ENCODE data around the gene EMILIN3.

Gene EMILIN3

GRCh38 chr20:41361757-41362747 lies 4.6 kb downstream of the EMILIN3 start:
- DNase-seq, result no peak

- no peak for DNase-seq
These were observed 5.5 kb downstream of the EMILIN3 start for GRCh38 chr20:41360831-41361756.

GRCh38 chr20:41359541-41360011 lies 7.0 kb downstream of the EMILIN3 start:
- no peak for DNase-seq

- no peak for DNase-seq
These were observed 7.9 kb downstream of the EMILIN3 start for GRCh38 chr20:41358717-41359116.

GRCh38 chr20:41358230-41358629 lies 8.4 kb downstream of the EMILIN3 start:
- no peak for DNase-seq

GRCh38 chr20:41357424-41358163 lies 9.0 kb downstream of the EMILIN3 start:
- no peak for DNase-seq

- no peak for DNase-seq
These were observed 9.7 kb downstream of the EMILIN3 start for GRCh38 chr20:41356951-41357350.

- DNase-seq, result no peak
These were observed 10.9 kb downstream of the EMILIN3 start for GRCh38 chr20:41355598-41356203.

- no peak for DNase-seq
These were observed 11.4 kb downstream of the EMILIN3 start for GRCh38 chr20:41355192-41355591.

GRCh38 chr20:41353530-41353929 lies 13.1 kb downstream of the EMILIN3 start:
- no peak for DNase-seq

GRCh38 chr20:41352666-41353065 lies 14.0 kb downstream of the EMILIN3 start:
- DNase-seq, result no peak

GRCh38 chr20:41352106-41352505 lies 14.5 kb downstream of the EMILIN3 start:
- DNase-seq, result no peak

- no peak for DNase-seq
These were observed 16.1 kb downstream of the EMILIN3 start for GRCh38 chr20:41350408-41350962.

GRCh38 chr20:41349943-41350342 lies 16.7 kb downstream of the EMILIN3 start:
- no peak for DNase-seq

GRCh38 chr20:41349266-41349665 lies 17.4 kb downstream of the EMILIN3 start:
- no peak for DNase-seq

GRCh38 chr20:41348430-41349172 lies 18.0 kb downstream of the EMILIN3 start:
- no peak for DNase-seq

- DNase-seq, result no peak
These were observed 18.8 kb downstream of the EMILIN3 start for GRCh38 chr20:41347523-41348429.

- no peak for DNase-seq
These were observed 20.9 kb downstream of the EMILIN3 start for GRCh38 chr20:41345729-41346067.

- DNase-seq, result no peak
These were observed 21.5 kb downstream of the EMILIN3 start for GRCh38 chr20:41344938-41345728.

Data from inflammatory macrophage (primary cell).